HG02763 (cell line): ENCODE data around the gene FAM117B.
"Not testable (repeated sequence)": the region's sequence is repeated elsewhere in the genome, so short reads cannot be mapped to it uniquely, and the experiment has no call there.

ENCODE experiments used
- ATAC-seq: cut with Tn5 transposase; IDR thresholded peaks from one replicate; pipeline ENCODE4 v1.9.1; 2021; ENCODE audit warnings: mild to moderate bottlenecking, moderate library complexity; ENCODE audit not compliant: unreplicated experiment

The FAM117B gene

DNA sequence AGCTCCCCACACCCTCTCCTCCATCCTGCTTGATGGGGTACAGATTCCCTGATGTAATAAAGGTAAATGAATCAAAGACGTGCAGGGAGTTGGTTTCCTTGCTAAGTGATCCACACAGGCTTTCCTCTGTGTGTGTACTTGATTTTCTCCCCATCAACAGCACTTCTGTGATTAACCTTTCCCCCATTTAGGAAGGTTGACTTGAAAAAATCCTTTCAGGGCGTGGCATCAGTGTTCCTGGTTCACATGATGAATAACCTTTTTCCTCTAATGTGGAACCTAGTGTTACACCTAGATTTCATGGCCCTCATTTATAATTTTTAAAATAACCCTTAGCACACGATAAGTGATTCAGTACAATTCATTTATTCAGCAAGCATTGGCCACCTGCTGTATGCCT lies 121.8 kb downstream of the FAM117B start:
- ATAC-seq = no peak

DNA sequence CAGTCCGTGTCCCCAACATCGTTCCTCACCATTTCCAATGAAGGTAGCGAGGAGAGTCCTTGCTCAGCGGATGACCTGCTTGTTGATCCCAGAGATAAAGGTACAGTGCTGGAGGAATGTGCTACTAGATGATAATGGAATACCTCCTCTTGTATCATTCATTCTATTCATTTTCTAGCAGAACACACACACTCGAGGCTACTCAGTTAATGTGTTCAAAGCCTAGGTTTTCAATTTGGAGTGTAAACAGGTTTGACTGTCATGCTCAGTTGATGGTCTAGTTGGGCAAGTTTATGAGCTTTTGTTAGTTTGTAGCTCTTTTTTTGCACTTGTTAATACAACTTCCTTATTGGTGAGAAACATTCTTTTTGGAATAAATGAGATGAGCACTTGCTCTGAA lies 122.6 kb downstream of the FAM117B start:
- ATAC-seq = no peak

DNA sequence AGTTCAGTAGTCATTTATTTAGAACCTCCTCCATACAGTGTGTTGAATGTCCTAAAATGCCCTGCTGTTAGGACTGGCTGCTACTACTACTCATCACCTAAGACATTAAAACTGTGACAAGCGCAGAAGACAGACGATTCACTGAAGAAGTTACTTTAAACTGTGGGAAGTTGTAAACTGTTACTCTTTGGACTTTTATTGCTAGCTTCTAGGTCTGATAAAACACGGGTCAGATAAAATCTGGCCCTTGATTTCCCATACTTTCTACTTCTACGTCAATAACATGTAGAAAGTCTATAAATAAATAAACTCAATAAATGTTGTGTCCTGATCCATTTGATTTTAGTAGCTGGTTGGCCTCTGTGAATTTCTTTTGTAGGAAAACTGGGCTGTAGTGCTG lies 123.4 kb downstream of the FAM117B start:
- ATAC-seq = no peak

DNA sequence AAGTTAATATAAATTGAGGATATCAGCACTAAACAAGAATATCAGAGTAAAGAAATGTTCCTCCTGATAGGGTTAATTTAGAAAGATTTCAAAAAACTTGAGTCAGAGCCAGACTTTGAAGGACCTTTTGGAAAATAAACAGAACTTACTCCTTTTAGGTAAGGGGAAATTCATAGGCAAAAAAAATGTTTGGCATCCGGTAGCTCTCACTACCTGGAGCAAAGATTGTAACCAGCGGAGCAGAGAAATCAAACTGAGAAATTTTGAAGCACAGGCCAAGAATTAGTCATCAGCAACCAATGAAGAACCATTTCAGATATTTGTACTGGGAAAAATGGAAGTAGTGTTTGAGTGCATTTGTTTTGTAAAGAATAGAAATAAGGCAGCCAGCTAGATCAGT lies 123.8 kb downstream of the FAM117B start:
- no peak for ATAC-seq

DNA sequence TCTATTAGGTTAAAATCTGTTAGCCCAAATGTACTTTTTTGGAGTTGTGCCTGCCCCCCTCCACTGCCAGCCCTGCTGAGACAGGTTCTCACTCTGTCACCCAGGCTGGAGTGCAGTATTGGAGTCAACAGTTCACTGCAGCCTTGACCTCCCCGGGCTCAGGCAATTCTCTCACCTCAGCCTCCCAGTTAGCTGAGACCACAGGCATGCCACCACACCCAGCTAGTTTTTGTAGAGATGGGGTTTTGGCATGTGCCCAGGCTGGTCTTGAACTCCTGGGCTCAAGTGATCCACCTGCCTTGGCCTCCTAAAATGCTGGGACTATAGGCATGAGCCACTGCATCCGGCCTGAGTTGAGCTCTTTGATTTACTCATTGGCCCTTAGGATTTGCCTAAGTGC lies 126.1 kb downstream of the FAM117B start:
- no peak for ATAC-seq

DNA sequence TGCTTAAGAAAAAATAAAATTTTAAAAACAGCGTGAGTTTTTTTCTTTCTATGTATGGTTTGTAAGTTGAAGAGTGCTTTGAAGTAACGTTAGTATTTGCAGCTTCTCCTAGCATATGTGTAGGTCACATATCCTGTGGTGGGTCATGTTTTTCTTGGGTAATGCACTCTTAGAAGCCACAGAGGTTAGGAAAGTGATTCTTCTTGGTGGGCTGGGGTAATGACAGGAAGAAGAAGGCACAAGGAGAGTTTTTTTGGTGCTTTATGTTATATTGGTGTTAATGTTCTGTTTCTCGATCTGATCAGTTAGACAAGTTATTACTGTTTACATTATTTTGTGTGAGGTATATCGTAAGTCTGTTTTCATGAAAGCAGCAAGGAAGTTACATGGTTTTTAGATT lies 127.8 kb downstream of the FAM117B start:
- no peak for ATAC-seq

DNA sequence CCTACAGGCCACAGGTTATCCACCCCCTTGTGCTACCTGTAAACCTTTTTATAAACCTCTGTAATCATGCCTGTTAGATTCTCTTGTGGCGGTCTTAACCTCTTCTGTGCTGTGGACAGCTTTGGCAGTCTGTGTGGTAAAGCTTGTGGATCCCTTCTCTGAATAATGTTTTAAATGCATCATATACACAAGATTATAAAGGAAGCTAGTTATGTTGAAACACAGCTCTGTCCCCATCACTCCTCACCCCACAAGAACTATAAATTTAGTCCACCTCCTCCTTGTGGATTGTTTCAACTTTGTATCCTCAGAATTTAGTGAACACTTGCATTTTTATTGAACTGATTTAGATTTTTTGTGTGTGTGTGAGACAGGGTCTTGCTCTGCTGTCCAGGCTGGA lies 129.1 kb downstream of the FAM117B start:
- ATAC-seq = no peak

DNA sequence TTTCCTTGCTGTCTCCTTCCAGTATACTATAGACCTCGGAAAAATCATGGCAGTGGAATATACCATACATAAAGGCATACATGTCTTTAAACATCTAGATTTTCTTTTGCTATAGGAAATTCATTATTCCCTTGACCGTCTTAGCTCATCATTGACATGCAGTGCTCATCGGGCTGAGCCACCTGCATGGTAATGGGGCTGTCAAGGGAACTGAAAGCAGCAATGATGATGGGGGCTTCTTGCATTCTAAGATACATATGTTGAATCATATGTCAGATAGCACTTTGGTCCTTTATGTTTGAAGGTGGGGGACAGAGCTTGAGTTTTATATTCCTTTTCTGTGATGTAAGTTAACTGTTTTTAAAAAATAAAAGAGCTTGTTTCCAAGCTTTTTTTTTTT lies 130.2 kb downstream of the FAM117B start:
- ATAC-seq = no peak

DNA sequence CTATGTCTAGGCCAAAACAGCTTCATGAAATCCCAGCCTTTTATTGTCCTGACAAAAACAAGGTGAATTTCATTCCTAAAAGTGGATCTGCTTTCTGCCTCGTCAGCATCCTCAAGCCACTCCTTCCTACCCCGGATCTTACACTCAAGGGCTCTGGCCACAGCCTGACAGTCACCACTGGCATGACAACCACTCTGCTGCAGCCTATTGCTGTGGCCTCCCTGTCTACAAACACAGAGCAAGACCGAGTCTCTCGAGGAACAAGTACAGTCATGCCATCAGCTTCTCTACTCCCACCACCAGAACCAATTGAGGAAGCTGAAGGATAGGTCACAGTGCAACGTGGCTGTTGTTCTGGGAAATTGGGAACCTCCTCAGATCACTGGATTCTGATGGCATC lies 130.7 kb downstream of the FAM117B start:
- no peak for ATAC-seq

DNA sequence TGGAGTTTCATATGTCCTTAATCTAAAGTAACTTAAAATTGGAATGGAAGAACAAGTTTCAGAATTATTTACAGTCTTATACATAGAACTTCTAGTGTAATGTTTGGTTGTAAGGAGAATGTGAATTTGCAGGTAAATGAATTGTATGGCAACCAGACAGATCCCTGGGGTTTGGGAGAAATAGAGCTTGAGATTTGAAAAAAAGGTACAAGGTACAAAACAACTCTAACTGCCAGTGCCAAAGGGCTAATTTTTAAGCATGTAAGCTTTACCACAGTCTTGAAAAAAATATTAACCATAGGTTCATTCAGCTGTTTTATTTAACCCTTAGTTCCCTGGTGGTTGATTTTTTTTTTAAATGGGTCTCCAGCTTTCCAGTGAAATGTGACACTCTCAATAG lies 133.5 kb downstream of the FAM117B start:
- no peak for ATAC-seq

DNA sequence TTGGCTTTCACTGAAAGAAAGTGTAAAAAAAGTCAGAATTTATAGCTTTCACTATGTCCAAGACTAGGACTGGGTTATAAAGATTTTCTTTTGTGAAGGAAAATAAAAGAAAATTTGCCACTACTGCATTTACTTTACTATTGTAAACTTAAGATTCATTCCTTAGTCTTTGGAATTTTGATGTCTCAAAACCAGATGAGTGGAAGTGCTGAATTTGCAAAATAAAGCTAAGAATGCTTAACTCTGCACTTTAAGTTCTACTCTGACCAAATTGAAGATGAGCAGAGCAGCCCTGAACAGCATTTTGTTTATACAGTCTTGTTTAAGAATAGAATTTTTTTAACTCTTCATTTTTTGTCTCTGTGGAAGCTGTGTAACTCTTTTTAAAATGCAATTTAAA lies 134.4 kb downstream of the FAM117B start:
- ATAC-seq = no peak

DNA sequence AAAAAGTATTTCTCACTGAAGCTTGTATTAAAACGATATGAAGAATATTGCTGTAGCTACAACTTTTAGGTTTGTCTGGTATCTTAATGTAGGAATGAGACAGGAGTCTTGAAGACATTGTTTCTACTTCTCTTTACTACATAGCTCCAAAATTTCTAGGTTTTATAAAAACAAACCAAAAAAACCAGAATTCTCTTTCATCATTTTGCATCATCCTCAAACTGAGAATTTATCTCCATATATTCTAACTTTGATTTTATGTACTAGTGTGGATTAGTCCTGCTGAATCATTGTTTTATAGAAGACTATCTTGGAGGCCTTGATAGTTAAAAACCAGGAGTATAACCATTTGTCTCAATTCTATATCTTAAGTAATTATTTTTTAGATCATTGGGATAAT lies 136.6 kb downstream of the FAM117B start:
- no peak for ATAC-seq

DNA sequence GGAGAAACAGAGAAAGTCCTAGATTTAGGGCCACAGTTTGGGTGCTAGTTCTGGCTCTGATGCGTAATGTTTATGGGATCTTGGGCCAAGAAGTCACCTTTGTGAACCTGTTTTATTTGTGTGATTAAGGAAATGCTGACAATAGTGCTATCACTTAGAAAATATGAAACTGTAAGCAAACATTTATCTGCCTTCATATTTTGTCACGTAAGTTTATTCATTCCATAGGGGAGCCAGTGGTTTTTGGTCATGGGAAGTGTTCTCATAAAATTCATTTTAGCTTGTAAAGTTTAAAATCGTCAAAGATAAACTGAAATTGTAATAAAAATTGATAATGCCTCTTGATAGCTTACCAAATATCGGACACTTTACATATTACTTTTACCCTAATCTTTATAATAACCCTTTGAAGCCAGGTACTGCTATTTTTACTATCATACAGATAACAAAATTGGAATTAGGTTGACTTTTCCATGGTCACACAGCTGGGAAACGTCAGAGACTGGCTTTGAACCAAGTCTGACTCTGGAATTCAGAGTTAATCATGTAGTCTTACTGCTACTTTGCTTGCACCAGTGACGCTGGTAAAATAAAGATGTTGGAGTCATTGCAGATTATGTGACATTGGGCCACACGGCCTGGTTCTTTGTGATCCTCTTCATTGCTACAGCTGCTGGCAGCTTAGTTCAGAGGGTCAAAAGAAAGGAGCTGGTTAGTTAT lies 137.1 kb downstream of the FAM117B start:
- no peak for ATAC-seq

DNA sequence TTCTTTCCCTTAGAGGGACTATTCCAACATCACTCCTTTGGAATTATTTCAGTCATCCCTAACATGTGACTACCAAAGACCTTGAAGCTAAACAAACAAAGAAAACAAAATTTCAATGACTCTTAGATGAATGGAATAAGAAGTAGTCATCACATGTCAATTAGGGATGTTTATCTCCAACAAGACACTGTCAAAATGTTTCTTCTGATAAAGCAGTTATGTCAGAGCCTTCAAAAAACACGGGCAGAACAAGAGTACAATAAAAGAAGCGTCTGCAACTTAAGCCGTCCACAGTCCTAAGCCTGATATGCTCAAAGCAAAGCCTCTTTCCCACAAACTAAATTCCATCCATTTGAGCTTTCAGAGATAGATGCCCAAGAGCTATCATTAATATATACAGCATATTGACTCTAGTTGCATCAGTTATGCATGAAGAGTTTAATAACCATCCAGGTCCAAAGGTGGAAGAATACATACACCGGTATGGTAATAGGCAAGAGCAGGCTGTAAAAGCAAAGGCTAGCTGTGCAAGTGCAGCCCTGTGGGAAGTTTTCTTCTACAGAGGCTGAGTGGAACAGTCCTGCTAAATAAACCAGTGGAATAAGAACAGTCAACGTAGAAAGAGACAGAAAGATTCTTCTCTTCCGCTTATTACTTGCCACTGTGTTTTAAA lies 138.7 kb downstream of the FAM117B start:
- ATAC-seq = no peak

DNA sequence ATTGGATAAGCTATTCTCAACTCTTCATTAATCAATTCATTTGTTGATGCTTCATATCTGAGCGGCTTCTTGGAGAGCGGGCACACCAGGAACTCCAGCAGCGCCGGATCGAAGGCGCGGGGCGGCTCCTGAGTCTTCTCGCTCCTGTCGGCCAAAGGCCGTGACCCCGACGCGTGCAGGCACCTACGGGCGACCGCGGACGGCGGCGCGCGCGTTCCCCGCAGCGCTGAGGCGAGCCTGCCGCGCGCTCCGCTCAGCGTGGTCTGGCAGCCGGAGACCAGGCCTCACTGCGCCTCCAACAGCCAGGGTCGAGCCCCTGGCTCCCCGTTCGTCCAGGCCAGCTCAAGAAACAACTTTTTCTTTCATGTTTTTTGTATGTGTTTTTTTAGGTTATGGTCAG lies 139.3 kb downstream of the FAM117B start:
- no peak for ATAC-seq

DNA sequence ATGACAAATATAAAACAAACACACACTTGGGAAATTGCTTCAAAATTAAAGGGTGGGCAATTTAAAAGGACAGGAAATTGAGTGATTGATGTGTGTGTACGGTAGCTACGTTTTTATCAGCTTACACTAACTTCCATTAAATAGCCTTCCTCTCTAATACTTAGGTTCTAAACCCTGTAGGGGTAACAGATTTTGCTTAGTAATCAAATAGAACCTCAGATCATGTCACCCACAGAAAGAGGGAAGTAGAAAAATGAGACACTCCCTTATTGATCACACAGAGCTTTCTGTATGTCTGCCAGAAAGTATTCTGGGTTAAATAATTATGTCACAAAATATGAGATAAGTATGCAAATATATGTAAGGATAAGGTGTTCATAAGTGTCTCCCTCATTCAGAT lies 143.4 kb downstream of the FAM117B start:
- no peak for ATAC-seq

DNA sequence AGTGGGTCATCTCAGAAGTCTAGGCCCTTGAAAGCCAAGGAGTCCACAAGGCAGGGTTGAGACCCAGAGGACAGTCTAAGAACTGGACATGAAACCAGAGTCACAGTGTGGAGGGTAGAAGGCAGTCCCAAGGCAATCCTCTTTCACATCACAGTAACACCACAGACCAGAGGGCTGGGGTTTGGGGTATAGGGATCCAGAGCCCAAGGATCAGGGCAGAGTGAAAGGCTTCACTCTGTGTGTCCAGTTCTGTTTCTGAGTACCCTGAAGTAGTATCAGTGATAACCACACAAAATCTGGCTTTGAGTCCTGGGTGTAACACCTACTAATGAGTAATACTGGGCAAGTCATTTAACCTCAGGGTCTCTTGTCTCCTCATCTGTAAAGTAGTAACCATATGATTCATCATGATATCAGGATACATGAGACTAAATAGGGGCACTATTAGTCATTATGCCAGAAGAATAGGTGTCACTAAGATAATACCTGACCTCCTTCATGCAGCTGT lies 145.8 kb downstream of the FAM117B start:
- peak; percentile 88 for ATAC-seq

DNA sequence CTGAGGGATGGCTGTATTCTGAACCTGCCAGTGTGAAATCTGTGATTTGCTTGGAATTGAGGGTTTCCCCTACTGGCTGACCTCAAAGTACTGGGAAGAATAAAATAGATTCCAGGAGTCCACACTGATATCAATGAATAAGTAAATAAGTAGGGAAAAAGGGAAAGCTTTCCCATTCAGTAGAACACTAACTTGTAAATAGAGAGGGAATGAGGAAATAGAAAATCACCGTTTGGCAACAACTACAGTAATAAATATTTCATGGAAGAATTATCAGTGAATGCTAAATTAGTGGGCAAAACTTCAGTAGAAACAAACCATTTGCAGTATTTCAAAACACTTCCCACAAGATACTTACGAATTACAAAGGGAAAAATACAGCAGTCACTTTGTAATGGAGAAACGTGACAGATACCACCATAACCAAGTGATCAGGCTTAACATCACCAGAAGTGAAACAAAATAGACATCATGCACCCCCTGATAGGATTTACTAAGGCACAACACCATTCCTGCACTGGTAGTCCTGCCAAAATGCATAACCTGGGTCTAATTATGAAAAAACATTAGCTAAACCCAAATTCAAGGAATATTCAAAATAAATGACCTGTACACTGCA lies 148.3 kb downstream of the FAM117B start:
- ATAC-seq = no peak

DNA sequence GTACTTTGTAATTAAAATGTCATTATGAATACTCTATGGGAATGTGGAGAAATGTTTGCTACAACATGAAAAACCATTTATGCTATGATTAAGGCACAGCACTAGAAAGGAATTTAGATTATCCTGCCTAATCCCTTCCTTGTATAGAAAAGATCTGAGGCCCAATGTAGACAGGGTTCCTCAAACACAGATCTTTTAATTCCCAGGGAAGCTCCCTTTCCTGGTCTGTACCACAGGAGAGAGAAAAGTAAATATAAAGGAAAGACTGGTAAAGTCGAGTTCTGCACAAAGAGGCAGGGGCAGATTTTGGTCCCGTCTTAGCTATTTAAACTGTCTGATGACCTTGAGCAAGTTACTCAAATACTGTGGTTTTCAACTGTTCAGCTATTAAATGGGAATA lies 152.1 kb downstream of the FAM117B start:
- ATAC-seq = no peak

DNA sequence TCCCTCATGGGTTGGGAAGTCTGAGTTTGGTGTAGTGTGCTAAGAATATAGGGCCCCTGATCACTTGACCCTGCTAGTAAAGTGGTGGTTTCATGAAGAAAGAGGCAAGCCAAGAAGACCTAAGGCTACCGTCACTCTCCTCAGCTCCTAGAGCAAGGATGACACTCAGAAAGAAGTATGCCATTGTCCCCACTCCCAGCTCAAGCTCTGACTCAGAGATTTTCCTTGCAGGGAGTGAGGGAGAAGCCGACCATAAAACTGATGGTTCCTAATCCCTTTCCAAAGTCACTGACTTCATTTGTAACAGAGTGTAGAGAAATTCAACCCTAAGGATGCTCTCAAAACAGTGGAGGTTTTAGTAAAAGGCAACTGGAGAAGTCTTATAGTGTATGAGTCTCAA lies 155.9 kb downstream of the FAM117B start:
- ATAC-seq = no peak

DNA sequence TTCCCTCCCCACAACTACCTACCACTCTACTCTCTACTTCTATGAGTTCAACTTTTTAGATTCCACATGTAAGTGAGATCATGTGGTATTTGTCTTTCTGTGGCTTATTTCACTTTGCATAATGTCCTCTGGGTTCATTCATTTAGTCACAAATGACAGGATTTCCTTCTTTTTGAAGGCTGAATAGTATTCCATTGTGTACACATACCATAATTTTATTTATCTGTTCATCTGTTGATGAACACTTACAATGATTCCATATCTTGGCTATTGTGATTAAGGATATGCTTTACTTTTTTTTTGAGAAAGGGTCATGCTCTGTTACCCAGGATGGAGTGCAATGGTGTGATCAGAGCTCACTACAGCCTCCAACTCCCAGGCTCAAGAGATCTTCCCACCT lies 163.2 kb downstream of the FAM117B start:
- ATAC-seq = no peak

DNA sequence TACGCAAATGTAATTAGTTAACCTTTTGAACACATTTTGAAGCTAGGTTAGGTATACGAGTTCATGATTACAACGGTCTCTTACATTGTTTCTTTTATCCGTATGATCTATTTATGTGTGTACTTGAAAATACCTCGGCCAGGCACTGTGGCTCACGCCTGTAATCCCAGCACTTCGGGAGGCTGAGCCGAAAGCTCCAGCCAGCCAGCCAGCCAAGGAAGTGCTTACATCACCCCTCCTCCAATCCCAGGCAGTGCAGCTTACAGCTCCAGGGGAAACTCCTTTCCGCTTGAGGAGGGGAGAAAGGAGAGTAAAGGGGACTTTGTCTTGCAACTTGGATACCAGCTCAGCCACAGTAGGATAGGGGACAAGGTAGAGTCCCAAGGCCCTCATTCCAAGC lies 171.1 kb downstream of the FAM117B start:
- not testable (repeated sequence) for ATAC-seq
